HL-60 (cell line): ENCODE measurements around the gene PTPRD.

Source experiments
- CTCF ChIP-seq: IDR thresholded peaks from one replicate; pipeline ENCODE4 v1.5.1; 2011; ENCODE audit warnings: low read length, control low read depth, inconsistent platforms; ENCODE audit not compliant: insufficient read depth
- GABPA ChIP-seq: IDR thresholded peaks from 2 replicates; pipeline ENCODE4 v1.6.1; 2012; ENCODE audit warnings: low read depth
- POLR2AphosphoS5 ChIP-seq: IDR thresholded peaks from 2 replicates; pipeline ENCODE4 v1.6.1; 2012; ENCODE audit warnings: low read depth
- REST ChIP-seq: IDR thresholded peaks from 2 replicates; pipeline ENCODE4 v1.6.1; 2012; ENCODE audit warnings: low read depth; ENCODE audit not compliant: insufficient replicate concordance

- no peak for TF ChIP-seq POLR2AphosphoS5
- TF ChIP-seq CTCF: no peak
- no peak for TF ChIP-seq REST
- TF ChIP-seq GABPA: no peak
Measured at GRCh38 chr9:8764051-8764450, 1848.8 kb downstream of the PTPRD start.
